Suprapubic skin (tissue), 4 donors: Measurements from ENCODE around the gene CACNG3. TPM values are rescaled to one million over a fixed set of nuclear protein-coding genes. Genes with fewer than 3 reads are reported as not detected.

Source experiments
- DNase-seq, 2 donors: peaks; one replicate each; pipeline ENCODE4 v3.0.0-alpha.2; 2019; ENCODE audit warnings: low spot score in 2 of 2
- H3K27ac ChIP-seq: fragments of 200-600 bp; sonication (generic); one replicate; pipeline ENCODE4 v1.5.1; 2019
- H3K27me3 ChIP-seq: fragments of 200-600 bp; sonication (generic); one replicate; pipeline ENCODE4 v1.5.1; 2019
- H3K36me3 ChIP-seq: fragments of 200-600 bp; sonication (generic); one replicate; pipeline ENCODE4 v1.5.1; 2019
- H3K4me1 ChIP-seq: fragments of 200-600 bp; sonication (generic); one replicate; pipeline ENCODE4 v1.5.1; 2019
- H3K4me3 ChIP-seq: fragments of 200-600 bp; sonication (generic); one replicate; pipeline ENCODE4 v1.5.1; 2019; ENCODE audit warnings: mild to moderate bottlenecking
- H3K9me3 ChIP-seq: fragments of 200-600 bp; sonication (generic); one replicate; pipeline ENCODE4 v1.5.1; 2019
- EP300 ChIP-seq: sonication (generic); formaldehyde crosslinking; IDR thresholded peaks from one replicate; pipeline ENCODE4 v1.6.1; 2017; ENCODE audit warnings: antibody characterized with exemption
- POLR2A ChIP-seq, 2 donors: fragments of 450-650 bp; IDR thresholded peaks; one replicate each; pipeline ENCODE4 v1.6.1; 2017; ENCODE audit warnings: antibody characterized with exemption in 2 of 2, mild to moderate bottlenecking in 2 of 2, moderate library complexity in 2 of 2
- POLR2AphosphoS5 ChIP-seq, 3 donors: sonication (generic); formaldehyde crosslinking; IDR thresholded peaks; one replicate each; pipeline ENCODE4 v1.6.1; 2017; ENCODE audit warnings: antibody characterized with exemption in 3 of 3
- WGBS: methylation state at CpG from one replicate; pipeline ENCODE4 v1.1.5; 2018; 5-methylcytosine and 5-hydroxymethylcytosine counted together
- total RNA-seq, 4 donors: library from RNA; depleted of rRNA; stranded (reverse); fragments of >200 nt; gene quantifications; one replicate each; pipeline ENCODE4 v1.1.0, GENCODE V29; 2016
- TF ChIP-seq, protein P1 (sequence below), 2 donors: fragments of 200-600 bp in 1 of 2; fragments of 450-650 bp in 1 of 2; sonication (generic) in 1 of 2; IDR thresholded peaks; one replicate each; pipeline ENCODE4 v1.5.1; 2016 to 2019; ENCODE audit warnings: antibody characterized with exemption in 2 of 2, mild to moderate bottlenecking in 1 of 2, moderate library complexity in 1 of 2

Gene CACNG3
- total RNA-seq, 4 donors from 2014 or later: not detected

DNA sequence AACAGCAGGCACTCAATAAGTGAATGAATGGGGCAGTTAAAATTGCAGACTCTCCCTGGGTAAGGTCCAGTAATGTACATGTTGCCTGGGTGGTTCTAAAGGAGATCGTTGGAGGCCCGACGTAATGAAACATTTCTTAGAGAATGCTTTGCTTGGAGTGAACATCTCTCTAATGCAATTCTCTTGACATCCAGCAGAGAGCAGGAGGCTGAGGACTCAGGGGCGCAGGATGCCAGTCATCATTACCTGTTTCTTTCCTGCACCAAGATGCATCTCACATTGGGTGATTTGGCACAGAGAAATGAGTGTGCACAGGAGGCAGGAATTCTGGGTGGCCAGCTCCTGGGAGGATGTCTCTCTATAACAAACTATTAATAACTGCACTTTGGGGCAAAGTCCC is 152.9 kb downstream of the CACNG3 start:
- Histone ChIP-seq H3K27me3 (no peaks in the 10 kb centered on the region), H3K9me3 (no peaks in the 10 kb centered on the region), H3K4me3 (no peak overlapping the region), H3K36me3 (no peaks in the 10 kb centered on the region), H3K27ac (no peak overlapping the region), H3K4me1 (no peaks in the 10 kb centered on the region)
- 70% methylated on average over 4 of the region's 4 CpGs for WGBS
- no peak for TF ChIP-seq POLR2AphosphoS5 (IDR thresholded peaks at IDR 0.05)
- TF ChIP-seq POLR2A (IDR thresholded peaks at IDR 0.05): no peak
- TF ChIP-seq, protein P1, sequence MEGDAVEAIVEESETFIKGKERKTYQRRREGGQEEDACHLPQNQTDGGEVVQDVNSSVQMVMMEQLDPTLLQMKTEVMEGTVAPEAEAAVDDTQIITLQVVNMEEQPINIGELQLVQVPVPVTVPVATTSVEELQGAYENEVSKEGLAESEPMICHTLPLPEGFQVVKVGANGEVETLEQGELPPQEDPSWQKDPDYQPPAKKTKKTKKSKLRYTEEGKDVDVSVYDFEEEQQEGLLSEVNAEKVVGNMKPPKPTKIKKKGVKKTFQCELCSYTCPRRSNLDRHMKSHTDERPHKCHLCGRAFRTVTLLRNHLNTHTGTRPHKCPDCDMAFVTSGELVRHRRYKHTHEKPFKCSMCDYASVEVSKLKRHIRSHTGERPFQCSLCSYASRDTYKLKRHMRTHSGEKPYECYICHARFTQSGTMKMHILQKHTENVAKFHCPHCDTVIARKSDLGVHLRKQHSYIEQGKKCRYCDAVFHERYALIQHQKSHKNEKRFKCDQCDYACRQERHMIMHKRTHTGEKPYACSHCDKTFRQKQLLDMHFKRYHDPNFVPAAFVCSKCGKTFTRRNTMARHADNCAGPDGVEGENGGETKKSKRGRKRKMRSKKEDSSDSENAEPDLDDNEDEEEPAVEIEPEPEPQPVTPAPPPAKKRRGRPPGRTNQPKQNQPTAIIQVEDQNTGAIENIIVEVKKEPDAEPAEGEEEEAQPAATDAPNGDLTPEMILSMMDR (IDR thresholded peaks at IDR 0.05): no peak
- TF ChIP-seq EP300: no peak
- no peak for DNase-seq
